MM.1S (cell line): ENCODE results near the gene GSN.

ENCODE experiments used
- CTCF ChIP-seq: fragments of 300-600 bp; sonication (generic); IDR thresholded peaks from 2 replicates; pipeline ENCODE4 v1.5.1; 2016; ENCODE audit warnings: antibody characterized with exemption, low read length, mixed read lengths
- EZH2 ChIP-seq: fragments of 300-600 bp; sonication (generic); optimal IDR thresholded peaks from 2 replicates; pipeline ENCODE3; 2017; ENCODE audit warnings: low read depth, mild to moderate bottlenecking, antibody characterized with exemption, low read length, mixed read lengths
- EZH2phosphoT487 ChIP-seq: fragments of 300-600 bp; sonication (generic); IDR thresholded peaks from 2 replicates; pipeline ENCODE4 v1.6.1; 2018; ENCODE audit warnings: antibody characterized with exemption, low read length

- TF ChIP-seq CTCF (no peak), EZH2phosphoT487 (no peak), EZH2 (no peak)
These were observed 35.8 kb downstream of the GSN start for GRCh38 chr9:121303456-121304451.
